ENCODE results near the gene TUBB6. TPM values are rescaled to one million over a fixed set of nuclear protein-coding genes. Genes with fewer than 3 reads are reported as not detected.

TUBB6 gene
- total and polyA plus RNA-seq, 2 of the 8 experiments (the other 6 are each of a cell fraction or from before 2014, with no cell fraction given): 126 to 223 TPM

DNA sequence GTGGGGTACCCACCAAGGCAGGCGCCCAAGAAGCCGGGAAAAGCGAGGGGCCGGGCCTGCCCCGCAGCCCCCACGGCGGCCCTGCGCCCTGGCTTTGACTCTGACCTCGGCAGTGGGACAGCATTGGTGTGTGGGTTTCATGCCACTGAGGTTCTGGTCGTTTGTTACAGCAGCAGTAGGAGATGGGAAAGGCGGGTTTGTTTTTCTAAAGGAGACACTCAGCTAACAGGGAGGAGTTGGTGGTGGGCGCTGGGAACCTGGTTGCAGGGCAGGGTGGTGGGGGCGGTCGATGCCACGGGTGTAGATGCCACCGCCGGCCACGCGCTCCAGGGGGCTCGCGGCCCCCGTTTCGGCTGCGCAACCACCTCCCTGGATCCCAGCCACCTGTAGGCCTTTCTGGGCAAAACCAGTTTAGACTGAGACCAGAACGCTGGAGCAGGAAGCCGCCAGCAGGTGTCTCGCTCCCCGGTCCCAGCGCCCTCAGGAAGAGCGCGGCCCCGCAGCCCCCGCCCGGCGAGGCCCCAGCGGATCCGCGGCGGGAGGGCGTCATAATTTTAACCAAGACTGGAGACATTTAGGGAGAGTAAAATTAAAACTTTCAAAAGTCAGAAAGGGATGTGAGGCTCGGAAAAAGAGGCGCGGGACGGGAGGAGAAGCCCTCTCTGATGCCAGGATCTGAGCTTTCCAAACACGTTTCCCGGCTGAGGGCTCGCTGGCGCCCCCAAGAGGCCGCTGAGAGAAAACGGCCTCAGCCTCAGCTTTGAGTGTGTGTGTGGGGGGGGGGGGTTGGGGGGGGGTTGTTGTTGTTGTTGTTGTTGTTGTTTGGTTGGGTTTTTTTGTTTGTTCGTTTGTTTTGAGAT lies 36.4 kb upstream of the TUBB6 start:
- CTCF ChIA-PET (ENCODE audit: partially characterized antibody): interaction anchor here (0.6 to 3.2 kb wide), 26 partner anchors 9 to 789 kb away, joined by 3 to 22 read pairs (median 4); partner anchors contain the start of gene CIDEA
- H3K4ac ChIP-seq (replicated peaks; ENCODE audit: insufficient read length, low read depth, low read length): no peak overlapping the region
- H3K36me3 ChIP-seq (ENCODE audit: control insufficient read depth in 2 of 4, insufficient read depth in 4 of 4, low read length in 3 of 4): no peaks in the 10 kb centered on the region
- H3K18ac ChIP-seq (ENCODE audit: extremely low read depth, low read length): no peak overlapping the region; the same call in 1 of the 2 replicates
- 14% methylated on average over 22 of the region's 51 CpGs; no CpG with 5 or more reads in 1 of the 2 experiments for WGBS, 2 experiments (ENCODE audit: extremely low coverage in 1 of 2, insufficient coverage in 1 of 2, insufficient read length in 1 of 2, insufficient replicate concordance in 2 of 2, low coverage in 1 of 2, low lambda C conversion rate in 2 of 2, missing lambda C conversion rate in 1 of 2)
- H2BK20ac ChIP-seq (ENCODE audit: low read length): no peak overlapping the region
- peak overlapping the region; percentile 1; the same call in 1 of the 2 replicates for H2AFZ ChIP-seq (ENCODE audit: low read length)
- DNase-seq (ENCODE audit: low read depth in 1 of 2, low spot score in 2 of 2): peak in 1 of 2 experiments; percentile 89
- H2AK5ac ChIP-seq (ENCODE audit: low read depth, low read length): no peak overlapping the region
- no peaks in the 10 kb centered on the region; a peak in 1 of 7 replicates for H3K4me1 ChIP-seq (replicated peaks in 1 of 4; ENCODE audit: control insufficient read depth in 3 of 4, insufficient read depth in 4 of 4, low read length in 3 of 4)
- no peak overlapping the region for H3K27ac ChIP-seq (ENCODE audit: low read depth, low read length)
- no peak overlapping the region for H2BK5ac ChIP-seq (ENCODE audit: low read depth, low read length)
- FAIRE-seq: no peak
- POLR2A ChIA-PET (ENCODE audit: partially characterized antibody): interaction anchor here (0.7 kb wide), 1 partner anchor 16 kb away, joined by 3 read pairs; no protein-coding TSS in a partner anchor
- H3K14ac ChIP-seq (ENCODE audit: insufficient read length): no peak overlapping the region
- no peaks in the 10 kb centered on the region for H4K20me1 ChIP-seq (replicated peaks in 1 of 2; ENCODE audit: control insufficient read depth in 1 of 2, insufficient read depth in 2 of 2, low read length in 2 of 2)
- peak overlapping the region; percentile 3 to 63; a peak in 3 of 4 replicates for H3K4me2 ChIP-seq (ENCODE audit: insufficient read depth in 1 of 2, low read depth in 2 of 2, low read length in 2 of 2)
- H4K91ac ChIP-seq (replicated peaks; ENCODE audit: insufficient read length, low read length): peak overlapping the region; percentile 74
- H3K27me3 ChIP-seq (replicated peaks in 1 of 4; ENCODE audit: control insufficient read depth in 3 of 4, extremely low read depth in 1 of 4, insufficient read depth in 3 of 4, low read length in 3 of 4): no peaks in the 10 kb centered on the region
- no peak overlapping the region for H3K23ac ChIP-seq (ENCODE audit: insufficient read length)
- no peak overlapping the region for H3K56ac ChIP-seq (replicated peaks; ENCODE audit: insufficient read length, low read depth, low read length)
- no peaks in the 10 kb centered on the region for H3K9me3 ChIP-seq (ENCODE audit: insufficient read depth in 2 of 2, low read depth in 1 of 2, low read length in 1 of 2)
- peak overlapping the region in 3 of 4 experiments; percentile 36 to 58 (median 57); a peak in 3 of 7 replicates for H3K9ac ChIP-seq (replicated peaks in 1 of 4; ENCODE audit: extremely low read depth in 1 of 4, low read depth in 3 of 4, low read length in 3 of 4)
- peak overlapping the region; percentile 95; the same call in 1 of the 2 replicates for H4K8ac ChIP-seq (ENCODE audit: extremely low read depth, insufficient read depth, low read length)
- H2BK120ac ChIP-seq (replicated peaks; ENCODE audit: low read depth, low read length): no peak overlapping the region
- no peaks in the 10 kb centered on the region for H3K79me2 ChIP-seq (ENCODE audit: control insufficient read depth in 1 of 2, insufficient read depth in 2 of 2, low read length in 2 of 2)
- no peaks in the 10 kb centered on the region for H3K79me1 ChIP-seq (ENCODE audit: low read depth, low read length)
- H2BK15ac ChIP-seq (ENCODE audit: low read length): no peak overlapping the region
- peak overlapping the region; percentile 75; the same call in 1 of the 2 replicates for H2BK12ac ChIP-seq (ENCODE audit: low read depth, low read length)
- H3K4me3 ChIP-seq (ENCODE audit: extremely low read depth in 1 of 4, insufficient read depth in 2 of 4, low read depth in 3 of 4, low read length in 4 of 4): peak overlapping the region; percentile 40 to 67 (median 52); a peak in 6 of 8 replicates
- H4K5ac ChIP-seq (ENCODE audit: insufficient read length, low read depth, low read length): peak overlapping the region; percentile 86
- H3K23me2 ChIP-seq (ENCODE audit: low read depth, low read length): no peaks in the 10 kb centered on the region
- 0 out of 2 replicates have a peak, but pooled peaks have one; percentile 45 for TF ChIP-seq TCF12 (IDR thresholded peaks at IDR 0.05; ENCODE audit: low read depth, low read length)
- peak; percentile 38; the same call in 1 of the 2 replicates for TF ChIP-seq POLR2AphosphoS5 (IDR thresholded peaks at IDR 0.05; ENCODE audit: low read depth, low read length)
- TF ChIP-seq, protein P1, sequence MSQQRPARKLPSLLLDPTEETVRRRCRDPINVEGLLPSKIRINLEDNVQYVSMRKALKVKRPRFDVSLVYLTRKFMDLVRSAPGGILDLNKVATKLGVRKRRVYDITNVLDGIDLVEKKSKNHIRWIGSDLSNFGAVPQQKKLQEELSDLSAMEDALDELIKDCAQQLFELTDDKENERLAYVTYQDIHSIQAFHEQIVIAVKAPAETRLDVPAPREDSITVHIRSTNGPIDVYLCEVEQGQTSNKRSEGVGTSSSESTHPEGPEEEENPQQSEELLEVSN (IDR thresholded peaks at IDR 0.05): peak; percentile 45; the same call in 1 of the 2 replicates
- peak; percentile 47; the same call in 1 of the 2 replicates for TF ChIP-seq RBBP5 (IDR thresholded peaks at IDR 0.05; ENCODE audit: borderline replicate concordance, low read depth, low read length)
- TF ChIP-seq PHF8 (conservative IDR thresholded peaks at IDR 0.05; ENCODE audit: low read depth, low read length): peak; percentile 72
- TF ChIP-seq TAF7 (optimal IDR thresholded peaks at IDR 0.05; ENCODE audit: borderline replicate concordance, low read depth, low read length): peak; percentile 50
- peak; percentile 77 for TF ChIP-seq TAF1 (IDR thresholded peaks at IDR 0.05; ENCODE audit: low read depth, low read length)
- no peak for TF ChIP-seq RNF2 (IDR thresholded peaks at IDR 0.05; ENCODE audit: borderline replicate concordance, low read depth, low read length, missing control alignments, poor library complexity, severe bottlenecking)
- no peak for TF ChIP-seq NRF1 (IDR thresholded peaks at IDR 0.05; ENCODE audit: low read depth, low read length)

Data from H1 (cell line).